Pons (tissue), 1 donor: ENCODE results near the gene BCL11A.

ENCODE experiments used
- DNase-seq: peaks from one replicate; pipeline ENCODE4 v3.0.0-alpha.2; 2016; ENCODE audit warnings: low spot score

Gene BCL11A

GRCh38 chr2:60484133-60484645 is 69.3 kb downstream of the BCL11A start:
- DNase-seq, result peak; percentile 58

DNA sequence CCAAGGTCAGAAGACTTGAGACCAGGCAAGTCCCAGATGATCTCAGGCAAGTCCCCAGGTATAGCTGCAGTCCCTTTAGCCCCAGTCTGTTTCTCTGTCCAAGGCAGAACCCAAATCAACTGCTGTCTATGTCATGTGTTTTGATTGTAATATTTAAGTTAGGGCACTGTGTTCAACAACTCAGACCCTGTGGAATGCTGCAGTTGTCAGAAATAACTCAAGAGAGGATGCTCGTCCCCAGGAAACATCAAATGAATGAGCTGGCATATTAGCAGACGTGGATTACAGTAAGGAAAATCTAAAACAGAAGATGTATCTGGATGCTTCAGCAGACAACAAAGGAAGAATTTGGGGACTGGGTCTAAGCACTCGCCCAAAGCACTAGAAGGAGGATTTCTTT is 70.1 kb downstream of the BCL11A start:
- DNase-seq, result no peak

DNA sequence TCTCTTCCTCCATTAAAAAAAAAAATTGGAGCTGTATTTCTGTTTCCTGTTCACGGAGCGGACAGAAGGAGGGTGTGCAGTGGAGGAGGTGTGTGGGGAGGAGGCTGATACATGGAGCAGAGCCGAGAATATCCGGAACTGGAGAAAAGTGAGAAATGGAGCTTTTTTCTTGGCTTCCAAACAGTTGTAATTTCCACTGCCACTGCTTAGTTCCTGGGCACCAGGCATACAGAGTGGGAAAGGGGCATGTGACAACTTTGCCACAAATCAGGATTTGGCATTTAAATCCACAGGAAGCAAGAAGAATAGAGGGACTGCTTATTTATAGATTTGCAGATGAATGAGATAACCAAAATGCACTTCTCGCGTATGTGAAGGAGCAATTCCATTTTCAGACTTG is 71.2 kb downstream of the BCL11A start:
- DNase-seq, result no peak

GRCh38 chr2:60481257-60481656 is 72.2 kb downstream of the BCL11A start:
- no peak for DNase-seq

GRCh38 chr2:60480089-60480773 is 73.2 kb downstream of the BCL11A start:
- DNase-seq, result no peak

DNA sequence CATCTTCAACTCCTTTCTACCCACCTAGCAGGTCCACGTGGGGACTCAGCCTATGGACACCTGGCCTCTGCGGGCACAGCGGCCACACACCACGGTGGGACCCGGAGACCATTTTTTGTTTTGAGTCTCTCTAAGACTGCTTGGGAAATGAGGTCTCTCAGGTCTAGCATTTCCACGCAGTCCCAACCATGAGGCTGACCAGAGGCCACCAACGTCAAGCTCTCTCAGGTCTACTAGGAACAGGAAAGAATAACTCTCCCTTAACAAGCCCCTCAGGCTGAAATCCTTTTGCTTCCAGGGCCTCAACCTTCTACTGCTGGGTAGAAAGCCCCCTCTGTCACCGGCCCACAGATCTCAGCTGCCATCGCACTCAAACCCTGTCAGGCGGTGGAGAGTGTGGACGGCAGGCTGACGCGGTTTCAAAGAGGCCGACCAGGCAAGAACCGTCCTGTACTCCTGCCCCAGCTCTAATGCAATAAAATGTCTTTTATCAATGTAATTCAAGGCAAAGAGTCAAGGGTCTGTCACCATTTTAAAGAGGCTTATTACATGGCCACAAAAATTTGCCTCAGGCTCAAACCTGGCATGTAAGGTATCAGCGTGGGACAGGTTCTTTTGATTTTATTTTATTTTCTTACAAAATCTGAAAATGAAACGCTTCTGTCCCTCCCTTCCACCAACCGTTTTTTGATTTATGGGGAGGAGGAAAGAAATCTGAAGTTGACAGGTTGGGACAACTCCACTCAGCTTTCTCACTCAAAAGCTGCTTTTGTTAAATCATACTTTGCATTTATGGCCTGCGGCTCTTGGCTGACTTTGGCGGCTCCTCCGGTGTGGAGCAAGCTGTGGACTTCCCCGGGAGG is 74.0 kb downstream of the BCL11A start:
- DNase-seq, result no peak

DNA sequence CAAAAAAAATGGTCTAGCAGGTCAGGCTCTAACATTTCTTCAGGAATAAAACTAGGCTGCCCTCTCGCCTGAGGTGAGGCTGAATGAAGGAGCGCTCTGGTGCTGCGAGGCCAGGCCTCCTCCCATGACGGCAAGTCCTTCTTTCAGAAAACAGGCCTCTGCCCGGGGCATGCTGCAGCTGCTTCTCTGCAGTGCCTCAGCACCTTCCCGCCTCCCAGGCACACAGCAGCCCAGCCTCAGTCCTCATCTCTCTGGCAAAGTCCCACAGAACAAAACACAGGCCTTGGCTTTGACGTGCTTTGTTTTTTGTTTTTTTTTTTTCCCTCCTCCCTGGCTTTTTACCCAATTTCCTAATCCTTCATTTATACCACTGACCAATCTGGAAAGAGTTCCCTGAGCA is 74.8 kb downstream of the BCL11A start:
- DNase-seq, result no peak

- DNase-seq, result no peak
These were observed 77.1 kb downstream of the BCL11A start for GRCh38 chr2:60476206-60476954.

DNA sequence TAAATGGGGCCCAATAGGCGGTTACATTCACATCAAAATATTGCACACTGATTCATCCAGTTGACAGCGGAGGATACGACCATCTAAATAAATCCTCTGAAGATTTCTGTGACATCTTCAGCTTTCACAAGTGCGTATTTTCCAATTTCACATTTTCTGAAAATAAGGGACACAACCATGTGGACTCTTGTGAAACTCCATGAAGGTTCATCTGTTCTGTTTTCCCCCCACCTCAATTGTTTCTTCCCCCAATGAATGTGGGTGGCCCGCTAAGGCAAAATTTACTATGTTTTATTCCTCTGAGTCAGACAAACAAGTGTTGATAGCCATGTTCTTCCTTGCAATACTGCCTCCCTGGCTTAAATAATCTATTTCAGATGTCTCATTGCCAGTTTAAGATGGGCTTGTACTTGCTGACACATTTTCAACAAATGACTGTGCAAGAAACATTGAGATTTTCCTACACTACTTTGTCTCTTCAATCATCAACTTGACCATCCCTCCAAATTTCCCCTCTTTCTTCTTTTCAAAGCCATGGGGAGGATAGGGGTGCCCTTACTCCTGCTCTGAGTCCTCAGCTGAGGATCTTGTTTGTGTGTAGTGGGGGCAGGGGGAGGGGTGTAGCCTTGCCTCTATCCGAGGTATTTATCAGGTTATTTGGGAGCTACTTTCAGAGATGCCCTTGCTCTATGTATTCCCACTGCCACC is 78.2 kb downstream of the BCL11A start:
- no peak for DNase-seq

GRCh38 chr2:60474301-60474700 is 79.2 kb downstream of the BCL11A start:
- no peak for DNase-seq

- no peak for DNase-seq
These were observed 79.9 kb downstream of the BCL11A start for GRCh38 chr2:60473546-60473945.

DNA sequence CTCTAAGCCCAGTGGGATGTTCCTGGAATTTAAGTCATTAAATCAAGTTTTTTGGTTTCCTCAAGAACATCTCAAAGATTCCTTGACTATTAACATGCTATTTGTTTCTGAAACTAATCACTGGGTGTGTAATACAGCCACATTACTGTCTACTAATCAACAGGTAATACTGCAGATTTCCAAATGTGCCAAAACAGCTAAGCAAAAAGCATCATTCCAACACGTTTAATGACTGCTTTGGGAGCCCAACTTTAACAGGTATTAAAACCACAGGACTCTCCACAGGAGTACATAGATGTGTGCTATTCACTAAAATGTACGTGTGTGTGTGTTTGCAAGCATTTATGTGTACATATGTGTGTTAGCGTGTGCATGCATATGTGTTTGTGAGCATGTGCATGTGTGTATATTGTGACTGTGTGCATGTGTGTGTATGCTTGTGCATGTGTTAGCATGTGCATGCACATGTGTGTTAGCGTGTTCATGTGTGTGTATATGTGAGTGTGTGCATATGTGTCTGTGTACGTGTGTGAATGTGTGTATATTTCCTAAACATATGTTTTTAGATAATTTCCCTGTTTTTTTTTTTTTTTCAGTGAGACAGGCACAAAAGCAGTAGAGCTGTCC is 80.7 kb downstream of the BCL11A start:
- DNase-seq, result no peak

DNA sequence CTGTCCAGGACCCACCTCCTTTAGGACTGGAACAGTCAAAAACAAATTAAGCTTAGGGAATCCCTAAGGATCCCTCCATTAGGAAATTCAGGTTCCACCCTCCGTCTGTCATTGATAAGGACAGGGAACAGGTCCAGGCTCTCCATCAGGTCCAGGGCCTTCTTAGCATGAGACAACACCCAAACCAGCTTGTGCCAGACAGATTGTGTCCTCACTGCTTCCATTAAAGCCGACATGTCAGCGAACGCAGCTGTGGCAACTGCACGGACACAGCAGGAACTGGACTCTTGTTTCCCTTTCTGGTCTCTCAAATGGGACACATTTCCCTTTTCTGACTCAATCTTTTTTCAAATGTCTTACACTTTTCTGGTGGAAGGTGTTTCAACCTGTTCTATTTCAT is 81.4 kb downstream of the BCL11A start:
- DNase-seq, result no peak

- DNase-seq, result no peak
These were observed 83.1 kb downstream of the BCL11A start for GRCh38 chr2:60470340-60470739.

GRCh38 chr2:60469536-60470317 is 83.7 kb downstream of the BCL11A start:
- DNase-seq, result no peak

DNA sequence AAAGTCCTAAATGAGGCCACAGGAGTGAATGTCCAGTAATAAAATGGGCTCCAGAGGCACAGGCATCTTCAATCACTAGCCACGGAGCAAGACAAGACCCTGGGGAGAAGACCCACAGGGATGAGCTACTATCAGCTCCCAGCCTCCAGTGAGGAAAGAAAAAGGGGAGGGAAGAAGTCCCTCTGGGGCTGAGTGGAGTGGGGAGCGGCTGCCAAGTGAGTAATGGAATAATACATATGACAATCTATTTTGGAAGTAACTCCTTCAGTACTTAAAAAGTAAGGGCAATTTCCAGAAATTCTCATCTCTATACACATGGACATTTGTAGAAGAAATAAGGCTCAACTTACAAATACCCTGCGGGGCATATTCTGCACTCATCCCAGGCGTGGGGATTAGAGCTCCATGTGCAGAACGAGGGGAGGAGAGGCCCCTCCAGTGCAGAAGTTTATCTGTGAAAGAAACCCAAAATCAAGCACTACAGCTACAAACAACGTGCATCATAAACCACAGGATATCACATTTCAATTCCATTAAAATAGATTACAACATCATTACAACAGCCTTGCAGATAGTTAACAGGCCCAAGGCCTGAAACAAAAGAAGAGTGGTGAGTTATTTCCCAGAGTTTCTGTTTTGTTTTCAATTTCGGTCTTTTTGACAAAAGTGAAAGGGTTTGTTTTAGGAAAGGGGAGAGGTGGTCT is 84.9 kb downstream of the BCL11A start:
- DNase-seq, result no peak

DNA sequence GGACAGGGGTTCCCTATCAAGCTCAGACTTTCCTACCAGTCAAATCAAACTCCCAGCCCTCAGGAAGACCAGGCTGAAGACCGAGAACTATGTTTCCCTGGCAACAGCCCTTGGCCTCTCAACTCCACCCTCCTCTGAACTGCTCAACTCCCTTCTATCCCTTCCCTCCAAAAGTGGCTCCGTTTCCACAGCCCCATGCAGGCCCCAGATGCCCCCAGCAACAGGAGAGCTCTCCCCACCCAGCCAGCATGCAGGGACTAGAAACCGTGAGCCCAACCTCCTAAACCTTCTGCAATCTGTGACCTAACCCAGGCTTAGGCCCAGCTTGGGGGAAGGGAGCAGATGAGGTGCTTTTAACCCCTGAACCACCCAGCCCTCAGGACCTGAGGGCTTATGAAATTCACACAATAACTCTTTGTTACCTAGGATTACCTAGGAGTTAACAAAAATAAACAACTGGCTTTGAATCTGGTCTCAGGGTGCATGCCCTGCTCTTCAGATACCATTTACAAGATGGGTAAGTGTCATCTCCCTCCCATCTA is 87.2 kb downstream of the BCL11A start:
- DNase-seq, result no peak

- no peak for DNase-seq
These were observed 87.7 kb downstream of the BCL11A start for GRCh38 chr2:60465736-60466135.

- DNase-seq, result peak; percentile 35
These were observed 90.2 kb downstream of the BCL11A start for GRCh38 chr2:60463249-60463648.
